Measurements from ENCODE around the gene AP1S1.
"Not testable (repeated sequence)": the region's sequence is repeated elsewhere in the genome, so short reads cannot be mapped to it uniquely, and the experiment has no call there.

The AP1S1 gene

GRCh38 chr7:101125989-101126650 lies 28.2 kb upstream of the AP1S1 start:
- no peak for DNase-seq (ENCODE audit: low read depth)

DNA sequence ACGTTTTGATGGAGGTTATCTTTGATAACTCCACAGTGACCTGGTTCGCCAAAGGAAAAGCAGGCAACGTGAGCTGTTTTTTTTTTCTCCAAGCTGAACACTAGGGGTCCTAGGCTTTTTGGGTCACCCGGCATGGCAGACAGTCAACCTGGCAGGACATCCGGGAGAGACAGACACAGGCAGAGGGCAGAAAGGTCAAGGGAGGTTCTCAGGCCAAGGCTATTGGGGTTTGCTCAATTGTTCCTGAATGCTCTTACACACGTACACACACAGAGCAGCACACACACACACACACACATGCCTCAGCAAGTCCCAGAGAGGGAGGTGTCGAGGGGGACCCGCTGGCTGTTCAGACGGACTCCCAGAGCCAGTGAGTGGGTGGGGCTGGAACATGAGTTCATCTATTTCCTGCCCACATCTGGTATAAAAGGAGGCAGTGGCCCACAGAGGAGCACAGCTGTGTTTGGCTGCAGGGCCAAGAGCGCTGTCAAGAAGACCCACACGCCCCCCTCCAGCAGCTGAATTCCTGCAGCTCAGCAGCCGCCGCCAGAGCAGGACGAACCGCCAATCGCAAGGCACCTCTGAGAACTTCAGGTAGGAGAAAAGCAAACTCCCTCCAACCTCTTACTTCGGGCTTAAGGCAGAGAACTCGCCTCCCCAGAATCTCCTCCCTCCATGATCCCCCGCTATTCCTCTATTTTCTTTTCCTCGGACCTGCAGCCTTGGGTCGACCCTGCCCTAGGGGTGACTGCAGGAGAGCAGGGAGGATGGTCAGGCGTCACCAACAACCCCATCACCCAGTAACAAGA lies 27.4 kb upstream of the AP1S1 start, which contains the start of gene SERPINE1:
Gene SERPINE1 (plus strand): TSS at position 454 of the 809 bp plus-strand sequence. CDS start 1,290 bp downstream, outside the sequence.
- peak; percentile 19 for DNase-seq (ENCODE audit: low read depth)

- DNase-seq (ENCODE audit: low read depth) = no peak
Observed at GRCh38 chr7:101127460-101128039, 26.7 kb upstream of the AP1S1 start.

DNA sequence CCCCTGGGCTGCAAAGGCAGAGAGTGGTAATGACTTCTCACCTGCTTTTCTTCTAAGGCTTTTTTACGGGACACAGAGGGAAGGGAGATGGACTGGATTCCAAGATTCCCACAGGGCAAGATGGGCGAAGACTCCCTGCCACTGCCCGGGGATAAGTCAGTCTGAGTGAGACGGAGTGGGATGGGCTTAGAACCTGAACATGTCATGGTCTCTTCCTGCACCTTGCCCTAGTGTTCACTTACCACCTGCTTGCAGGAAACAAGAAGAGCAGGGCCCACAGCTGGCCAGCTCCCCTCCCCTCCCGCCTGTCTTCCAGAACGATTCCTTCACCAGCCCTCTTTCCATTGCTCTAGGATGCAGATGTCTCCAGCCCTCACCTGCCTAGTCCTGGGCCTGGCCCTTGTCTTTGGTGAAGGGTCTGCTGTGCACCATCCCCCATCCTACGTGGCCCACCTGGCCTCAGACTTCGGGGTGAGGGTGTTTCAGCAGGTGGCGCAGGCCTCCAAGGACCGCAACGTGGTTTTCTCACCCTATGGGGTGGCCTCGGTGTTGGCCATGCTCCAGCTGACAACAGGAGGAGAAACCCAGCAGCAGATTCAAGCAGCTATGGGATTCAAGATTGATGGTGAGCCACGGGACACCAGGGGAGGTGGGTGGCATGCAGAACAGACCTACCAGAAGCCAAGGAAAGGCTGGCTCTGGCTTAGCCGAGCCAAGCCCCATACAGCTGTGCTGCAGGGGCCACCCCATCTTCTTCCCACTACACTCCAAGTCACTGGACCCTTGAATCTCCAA lies 26.0 kb upstream of the AP1S1 start:
- no peak for DNase-seq (ENCODE audit: low read depth)

DNA sequence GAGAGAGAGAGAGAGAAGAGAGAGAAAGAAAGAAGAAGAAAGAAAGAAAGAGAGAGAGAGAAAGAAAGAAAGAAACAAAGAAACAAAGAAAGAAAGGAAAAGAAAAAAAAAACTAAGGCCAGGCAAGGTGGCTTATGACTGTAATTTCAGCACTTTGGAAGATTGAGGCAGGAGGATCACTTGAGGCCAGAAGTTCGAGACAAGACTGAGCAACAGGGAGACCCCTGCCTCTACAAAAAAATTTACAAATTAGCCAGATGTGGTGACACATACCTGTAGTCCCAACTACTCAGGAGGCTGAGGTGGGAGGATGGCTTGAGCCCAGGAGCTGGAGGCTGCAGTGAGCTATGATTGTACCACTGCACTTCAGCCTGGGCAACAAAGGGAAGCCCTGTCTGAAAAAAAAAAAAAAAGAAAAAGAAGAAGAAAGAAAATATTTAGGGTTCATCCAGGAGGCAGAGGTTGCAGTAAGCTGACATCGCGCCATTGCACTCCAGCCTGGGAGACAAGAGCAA lies 24.6 kb upstream of the AP1S1 start:
- DNase-seq (ENCODE audit: low read depth) = no peak

GRCh38 chr7:101132626-101133600 lies 21.4 kb upstream of the AP1S1 start:
- not testable (repeated sequence) for DNase-seq (ENCODE audit: low read depth)

DNA sequence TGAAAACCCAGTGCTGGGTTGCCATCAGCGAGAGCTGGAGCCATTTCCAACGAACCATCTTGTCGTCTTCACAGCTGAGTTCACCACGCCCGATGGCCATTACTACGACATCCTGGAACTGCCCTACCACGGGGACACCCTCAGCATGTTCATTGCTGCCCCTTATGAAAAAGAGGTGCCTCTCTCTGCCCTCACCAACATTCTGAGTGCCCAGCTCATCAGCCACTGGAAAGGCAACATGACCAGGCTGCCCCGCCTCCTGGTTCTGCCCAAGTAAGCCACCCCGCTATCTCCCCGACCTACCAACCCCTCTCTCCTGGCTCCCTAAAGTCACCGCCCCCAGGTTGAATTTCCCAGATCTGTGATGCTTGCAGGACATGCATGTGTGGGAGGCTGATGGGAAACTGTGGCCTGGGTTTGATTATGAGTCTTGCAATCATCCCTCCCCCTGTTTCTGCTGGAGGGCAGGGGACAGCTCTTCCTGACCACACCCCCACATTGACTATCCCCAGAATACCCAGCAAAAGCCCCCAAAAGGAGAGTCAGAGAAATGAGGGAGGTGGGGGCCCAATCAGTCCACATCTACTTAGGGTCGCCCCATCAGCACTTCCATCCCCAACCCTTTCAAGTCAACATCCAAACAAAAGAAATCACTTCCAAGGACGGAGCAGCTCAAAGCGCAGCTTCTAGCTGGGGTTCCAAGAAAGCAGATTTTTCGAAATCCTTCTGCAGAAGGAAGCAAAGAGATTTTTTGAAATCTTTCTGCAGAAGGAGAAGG lies 20.5 kb upstream of the AP1S1 start:
- DNase-seq (ENCODE audit: low read depth) = no peak

- no peak for DNase-seq (ENCODE audit: low read depth)
Observed at GRCh38 chr7:101134399-101134980, 19.8 kb upstream of the AP1S1 start.

- DNase-seq (ENCODE audit: low read depth) = no peak
Observed at GRCh38 chr7:101137651-101138212, 16.5 kb upstream of the AP1S1 start.

DNA sequence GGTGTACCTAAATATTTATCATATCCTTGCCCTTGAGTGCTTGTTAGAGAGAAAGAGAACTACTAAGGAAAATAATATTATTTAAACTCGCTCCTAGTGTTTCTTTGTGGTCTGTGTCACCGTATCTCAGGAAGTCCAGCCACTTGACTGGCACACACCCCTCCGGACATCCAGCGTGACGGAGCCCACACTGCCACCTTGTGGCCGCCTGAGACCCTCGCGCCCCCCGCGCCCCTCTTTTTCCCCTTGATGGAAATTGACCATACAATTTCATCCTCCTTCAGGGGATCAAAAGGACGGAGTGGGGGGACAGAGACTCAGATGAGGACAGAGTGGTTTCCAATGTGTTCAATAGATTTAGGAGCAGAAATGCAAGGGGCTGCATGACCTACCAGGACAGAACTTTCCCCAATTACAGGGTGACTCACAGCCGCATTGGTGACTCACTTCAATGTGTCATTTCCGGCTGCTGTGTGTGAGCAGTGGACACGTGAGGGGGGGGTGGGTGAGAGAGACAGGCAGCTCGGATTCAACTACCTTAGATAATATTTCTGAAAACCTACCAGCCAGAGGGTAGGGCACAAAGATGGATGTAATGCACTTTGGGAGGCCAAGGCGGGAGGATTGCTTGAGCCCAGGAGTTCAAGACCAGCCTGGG lies 15.9 kb upstream of the AP1S1 start:
- peak; percentile 83 for DNase-seq (ENCODE audit: low read depth)

GRCh38 chr7:101140339-101140699 lies 14.0 kb upstream of the AP1S1 start:
- no peak for DNase-seq (ENCODE audit: low read depth)

GRCh38 chr7:101140746-101141382 lies 13.4 kb upstream of the AP1S1 start:
- DNase-seq (ENCODE audit: low read depth) = no peak

DNA sequence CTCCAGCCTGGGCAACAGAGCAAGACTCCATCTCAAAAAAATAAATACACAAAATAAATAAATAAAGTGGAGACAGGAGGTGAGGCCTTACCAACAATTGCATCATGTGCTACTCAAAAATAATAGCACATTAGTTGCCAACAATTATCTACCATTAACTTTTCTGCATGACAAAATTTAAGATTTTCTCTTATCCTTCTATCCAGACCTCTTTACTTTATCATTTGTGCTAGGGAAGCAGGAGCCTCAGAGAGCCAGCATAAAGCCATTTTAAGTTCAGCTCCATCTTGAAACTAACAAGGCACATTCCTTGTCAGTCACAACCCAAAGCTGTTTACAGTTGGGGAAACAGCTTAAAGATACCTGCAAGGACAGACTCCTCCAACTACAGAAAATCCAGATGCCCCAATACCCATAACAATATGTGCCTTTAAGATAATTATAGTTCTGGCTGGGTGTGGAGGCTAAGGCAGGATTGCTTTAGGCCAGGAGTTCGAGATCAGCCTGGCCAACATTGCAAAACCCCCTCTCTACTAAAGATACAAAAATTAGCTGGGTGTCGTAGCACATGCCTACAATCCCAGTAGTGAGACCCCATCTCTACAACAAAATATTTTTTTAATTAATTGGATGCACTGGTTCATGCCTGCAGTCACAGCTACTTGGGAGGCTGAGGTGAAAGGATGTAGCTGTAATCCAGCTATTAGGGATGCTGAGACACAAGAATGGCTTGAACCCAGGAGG lies 2.2 kb upstream of the AP1S1 start:
- no peak for DNase-seq (ENCODE audit: low read depth)

DNA sequence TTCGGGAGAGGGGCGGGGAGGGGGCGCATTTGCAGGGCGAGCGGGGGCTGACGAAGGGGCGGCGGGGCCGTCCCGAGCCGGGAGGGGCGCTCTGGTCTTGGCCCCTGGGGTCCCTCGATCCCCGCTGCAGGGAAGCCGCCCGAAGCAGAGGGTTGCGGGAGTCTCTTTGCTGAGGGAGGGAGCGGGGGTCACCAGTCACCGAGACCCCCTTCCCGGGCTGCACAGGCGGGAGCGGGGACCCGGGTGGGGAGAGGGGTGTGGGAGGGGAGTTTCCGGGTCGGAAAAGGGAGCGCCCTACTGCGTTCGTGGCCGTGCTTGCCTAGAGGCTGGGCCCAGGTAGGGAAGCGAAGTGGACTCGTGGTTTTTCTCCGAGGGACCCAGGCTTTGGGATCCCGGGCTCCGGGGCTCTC lies 422 bp downstream of the AP1S1 start:
- DNase-seq (ENCODE audit: low read depth) = no peak

DNA sequence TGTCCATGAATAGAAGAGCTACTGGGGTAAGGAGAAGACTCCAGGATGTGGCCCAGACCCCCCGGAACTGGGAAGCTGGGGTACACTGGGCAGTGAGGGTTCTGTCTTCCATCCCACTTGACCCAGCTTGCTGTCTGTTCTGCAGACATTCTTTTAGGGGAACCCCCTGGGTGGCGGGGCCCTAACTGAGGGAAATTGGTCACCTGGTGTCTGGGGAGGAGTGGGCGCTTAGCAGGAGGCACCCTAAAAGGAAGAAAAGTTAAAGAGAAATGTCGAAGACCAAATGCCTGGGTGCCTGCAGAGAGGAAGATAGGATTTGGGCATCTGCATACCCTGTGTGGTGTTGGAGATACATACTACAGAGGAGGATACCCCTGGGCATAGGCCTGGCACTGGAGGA lies 1.0 kb downstream of the AP1S1 start:
- no peak for DNase-seq (ENCODE audit: low read depth)

- DNase-seq (ENCODE audit: low read depth) = no peak
Observed at GRCh38 chr7:101156277-101156676, 2.0 kb downstream of the AP1S1 start.

GRCh38 chr7:101156866-101157589 lies 2.8 kb downstream of the AP1S1 start:
- no peak for DNase-seq (ENCODE audit: low read depth)
